PC-3 (cell line): ENCODE measurements around the gene GABRA4.

Experiments used
- CTCF ChIP-seq: fragments of 300-600 bp; sonication (generic); conservative IDR thresholded peaks from 2 replicates; pipeline ENCODE4 v1.5.1; 2017; ENCODE audit warnings: antibody characterized with exemption, low read depth, mild to moderate bottlenecking, low read length
- EZH2 ChIP-seq: fragments of 300-600 bp; sonication (generic); IDR thresholded peaks from one replicate; pipeline ENCODE4 v1.6.1; 2017; ENCODE audit warnings: antibody characterized with exemption, mild to moderate bottlenecking, low read length; ENCODE audit not compliant: unreplicated experiment
- EZH2phosphoT487 ChIP-seq: fragments of 300-600 bp; sonication (generic); IDR thresholded peaks from 2 replicates; pipeline ENCODE4 v1.6.1; 2018; ENCODE audit warnings: mild to moderate bottlenecking, antibody characterized with exemption, low read length, borderline replicate concordance

DNA sequence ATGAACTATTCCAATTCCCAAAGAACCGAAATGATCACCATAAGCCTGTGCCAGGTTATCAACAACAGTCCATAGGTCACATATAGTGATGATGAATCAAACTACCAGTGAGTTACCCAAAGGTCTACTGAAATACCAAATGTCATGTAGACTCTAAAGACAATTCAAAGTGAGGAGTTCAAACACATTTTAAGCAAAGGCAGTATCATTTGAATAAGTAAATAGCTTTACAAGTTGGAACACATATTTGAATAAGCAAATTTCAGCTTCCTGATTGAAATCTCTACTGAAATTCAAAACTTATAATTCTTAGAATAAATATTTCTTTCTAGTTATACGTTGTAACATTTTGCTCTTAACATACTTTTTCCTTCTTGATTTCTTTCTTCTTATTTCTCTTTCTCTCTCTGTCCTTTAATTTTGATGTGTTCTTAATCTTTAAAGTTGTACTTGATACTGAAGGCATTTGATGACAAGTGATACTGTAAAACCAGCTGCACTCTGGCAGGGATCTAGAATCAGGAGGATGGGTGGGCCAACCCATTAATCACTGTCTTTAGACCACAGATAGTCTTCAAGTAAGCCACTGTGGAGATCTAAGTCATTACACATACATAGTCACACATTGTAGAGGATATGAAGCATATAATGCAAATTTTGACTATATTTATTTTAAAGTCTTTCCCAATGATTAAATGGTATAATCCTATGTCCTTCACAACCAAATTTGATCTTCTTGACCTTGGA lies 34.5 kb downstream of the GABRA4 start:
- TF ChIP-seq CTCF = no peak
- TF ChIP-seq EZH2 = no peak
- no peak for TF ChIP-seq EZH2phosphoT487
